Measurements from ENCODE around the gene TMEM167B. TPM values are rescaled to one million over a fixed set of nuclear protein-coding genes. Genes with fewer than 3 reads are reported as not detected.

TMEM167B gene
- total RNA-seq, 1 experiment from 2014 or later = 21.4 TPM

DNA sequence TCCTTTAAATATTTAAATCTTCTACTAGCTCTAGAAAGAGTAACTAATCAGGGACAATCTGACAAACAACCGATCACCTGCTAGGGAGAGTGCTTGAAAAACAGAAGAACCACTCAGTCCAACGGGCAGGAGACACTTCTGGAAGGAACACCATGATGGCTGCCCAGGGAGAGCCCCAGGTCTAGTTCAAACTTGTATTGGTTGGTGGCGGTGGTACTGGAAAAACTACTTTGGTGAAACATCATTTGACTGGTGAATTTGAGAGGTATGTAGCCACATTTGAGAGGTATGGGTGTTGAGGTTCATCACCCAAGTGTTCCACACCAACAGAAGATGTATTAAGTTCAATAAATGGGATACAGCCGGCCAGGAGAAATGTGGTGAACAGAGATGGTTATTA, 43.9 kb upstream of the TMEM167B start:
- no peak overlapping the region for H3K9ac ChIP-seq (ENCODE audit: low read length)
- no peak overlapping the region for H2AFZ ChIP-seq (ENCODE audit: low read depth, low read length, poor library complexity, severe bottlenecking)
- H3K9me2 ChIP-seq (ENCODE audit: insufficient read depth) = no peaks in the 10 kb centered on the region
- no peak overlapping the region for H3K27ac ChIP-seq (ENCODE audit: low read depth, low read length)
- CTCF ChIA-PET = no interaction called here
- no peaks in the 10 kb centered on the region for H3K9me3 ChIP-seq (ENCODE audit: control insufficient read depth in 1 of 2, insufficient read depth in 1 of 2, low read depth in 1 of 2, low read length in 2 of 2)
- no peaks in the 10 kb centered on the region for H3K79me2 ChIP-seq (ENCODE audit: insufficient read depth, low read length)
- peaks cover 3 to 5% of the 10 kb centered on the region in 2 experiments; a peak in 3 of 4 replicates for H3K4me1 ChIP-seq (ENCODE audit: control insufficient read depth in 1 of 2, insufficient read depth in 2 of 2, low read length in 2 of 2)
- POLR2A ChIA-PET = no interaction called here
- H3K36me3 ChIP-seq (ENCODE audit: control insufficient read depth in 1 of 2, insufficient read depth in 2 of 2, low read length in 2 of 2) = no peaks in the 10 kb centered on the region
- H3K27me3 ChIP-seq (ENCODE audit: insufficient read depth, low read length) = no peaks in the 10 kb centered on the region
- H3K4me2 ChIP-seq (ENCODE audit: low read length) = no peak overlapping the region
- no TSS peak for BruUV-seq (replicated peaks)
- RAD21 ChIA-PET (ENCODE audit: low non-redundant PET in 1 of 2, low total read pairs in 2 of 2, uncharacterized antibody in 2 of 2, unreplicated experiment in 2 of 2) = no interaction called here
- no peak for TF ChIP-seq SIN3A (IDR thresholded peaks at IDR 0.05; ENCODE audit: low read depth)
- TF ChIP-seq CEBPB (IDR thresholded peaks at IDR 0.05; ENCODE audit: low read depth) = no peak
- TF ChIP-seq JUND (IDR thresholded peaks at IDR 0.05) = no peak
- TF ChIP-seq SRF (IDR thresholded peaks at IDR 0.05; ENCODE audit: low read depth) = no peak
- TF ChIP-seq CTCF (IDR thresholded peaks at IDR 0.05 in 2 of 3, conservative IDR thresholded peaks at IDR 0.05 in 1 of 3; ENCODE audit: borderline replicate concordance in 1 of 3, insufficient read depth in 1 of 3, low read depth in 2 of 3, low read length in 2 of 3) = no peak
- no peak for TF ChIP-seq RAD21 (IDR thresholded peaks at IDR 0.05; ENCODE audit: low read depth)
- TF ChIP-seq REST (IDR thresholded peaks at IDR 0.05; ENCODE audit: low read depth) = no peak
- intact Hi-C loops (cut with micrococcal nuclease) = no loop called here
- DNase-seq (ENCODE audit: low read depth, low spot score) (no peak), ATAC-seq (no peak)
- no peaks in the 10 kb centered on the region for H4K20me1 ChIP-seq (ENCODE audit: insufficient read depth)
- H3K4me3 ChIP-seq (replicated peaks in 1 of 2; ENCODE audit: low read depth in 1 of 2, low read length in 2 of 2) = no peak overlapping the region
